Colonic mucosa (tissue), 2 donors: ENCODE results near the gene SPATA6. TPM values are rescaled to one million over a fixed set of nuclear protein-coding genes. Genes with fewer than 3 reads are reported as not detected.

Experiments used
- total RNA-seq, 2 donors: library from RNA; stranded (reverse); fragmentation: NEBNext Ultra II Directional in 1 of 2; extraction: Animal tissue kit (Norgen Biotek cat#: 25700) in 1 of 2; gene quantifications; one replicate each; pipeline ENCODE4 v1.2.1, GENCODE V29; 2021
- donor health status: DM: no; HTN: no; CAD: no.
- donor health status: DM: no; HTN: no; CAD: no.

The SPATA6 gene
- total RNA-seq, 2 donors from 2014 or later: 9.1 to 9.4 TPM

Other genes starting within 250 kb of the SPATA6 start
- 1 to 10 TPM; 1.4 to 3.2 TPM for gene SLC5A9, start 249.5 kb downstream of the SPATA6 start, total RNA-seq